ENCODE data around the gene MCUB. TPM values are rescaled to one million over a fixed set of nuclear protein-coding genes. Genes with fewer than 3 reads are reported as not detected.
"Not testable (repeated sequence)": the region's sequence is repeated elsewhere in the genome, so short reads cannot be mapped to it uniquely, and the experiment has no call there.

The MCUB gene
- total RNA-seq, 1 experiment from 2014 or later, result 18.6 TPM

- CTCF ChIA-PET, result no interaction called here
- no peak for ATAC-seq
Observed at GRCh38 chr4:109554971-109555370, 5.1 kb upstream of the MCUB start.

DNA sequence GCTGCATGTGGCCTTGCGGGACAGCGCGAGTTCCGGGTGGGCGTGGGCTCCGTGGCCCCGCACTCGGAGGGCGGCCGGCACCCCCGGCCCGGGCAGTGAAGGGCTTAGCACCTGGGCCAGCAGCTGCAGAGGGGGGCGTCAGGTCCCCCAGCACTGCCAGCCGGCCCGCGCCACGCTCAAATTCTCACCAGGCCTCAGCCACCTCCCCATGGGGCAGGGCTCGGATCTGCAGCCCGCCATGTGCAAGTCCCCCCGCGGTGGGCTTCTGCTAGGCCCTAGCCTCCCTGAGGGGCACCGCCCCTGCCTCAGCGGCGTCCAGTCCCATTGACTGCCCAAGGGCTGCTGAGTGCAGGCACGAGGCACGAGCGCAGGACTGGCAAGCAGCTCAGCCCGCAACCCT lies 2.6 kb upstream of the MCUB start:
- BruUV-seq (replicated peaks), result no TSS peak
- no peak for ATAC-seq
- intact Hi-C loops (cut with micrococcal nuclease), result no loop called here

More at GRCh38 chr4:109554971-109555370, 5.1 kb upstream of the MCUB start:
- Histone ChIP-seq H3K79me2 (ENCODE audit: insufficient read depth, low read length) (no peaks in the 10 kb centered on the region), H3K9me2 (ENCODE audit: insufficient read depth) (no peaks in the 10 kb centered on the region), H4K20me1 (ENCODE audit: insufficient read depth) (no peaks in the 10 kb centered on the region), H3K27ac (ENCODE audit: low read depth, low read length) (no peak overlapping the region), H3K27me3 (ENCODE audit: insufficient read depth, low read length) (no peaks in the 10 kb centered on the region), H3K9me3 (ENCODE audit: control insufficient read depth in 1 of 2, insufficient read depth in 1 of 2, low read depth in 1 of 2, low read length in 2 of 2) (no peaks in the 10 kb centered on the region), H2AFZ (ENCODE audit: low read depth, low read length, poor library complexity, severe bottlenecking) (no peak overlapping the region), H3K4me3 (replicated peaks in 1 of 2; ENCODE audit: low read depth in 1 of 2, low read length in 2 of 2) (no peak overlapping the region), H3K4me2 (ENCODE audit: low read length) (no peak overlapping the region), H3K36me3 (ENCODE audit: control insufficient read depth in 1 of 2, insufficient read depth in 2 of 2, low read length in 2 of 2) (no peaks in the 10 kb centered on the region), H3K4me1 (ENCODE audit: control insufficient read depth in 1 of 2, insufficient read depth in 2 of 2, low read length in 2 of 2) (peaks cover 3 to 10% of the 10 kb centered on the region in 2 experiments; a peak in 3 of 4 replicates), H3K9ac (ENCODE audit: low read length) (no peak overlapping the region)
- RAD21 ChIA-PET (ENCODE audit: low non-redundant PET in 1 of 2, low total read pairs in 2 of 2, uncharacterized antibody in 2 of 2, unreplicated experiment in 2 of 2), result no interaction called here
- no peak for DNase-seq (ENCODE audit: low read depth, low spot score)
- POLR2A ChIA-PET, result no interaction called here
- no TSS peak for BruUV-seq (replicated peaks)
- no peak for TF ChIP-seq CEBPB (IDR thresholded peaks at IDR 0.05; ENCODE audit: low read depth)
- TF ChIP-seq POLR2A (IDR thresholded peaks at IDR 0.05; ENCODE audit: borderline replicate concordance, extremely low read depth, insufficient read depth, insufficient read length), result no peak
- no peak for TF ChIP-seq ZNF274 (IDR thresholded peaks at IDR 0.05; ENCODE audit: low read depth, low read length)
- no peak for TF ChIP-seq TCF7L2 (IDR thresholded peaks at IDR 0.05; ENCODE audit: borderline replicate concordance, extremely low read depth, insufficient read depth, insufficient read length)
- no peak for TF ChIP-seq CBX3 (IDR thresholded peaks at IDR 0.05; ENCODE audit: low read depth)
- no peak for TF ChIP-seq EZH2 (IDR thresholded peaks at IDR 0.05)
- TF ChIP-seq SIN3A (IDR thresholded peaks at IDR 0.05; ENCODE audit: low read depth), result no peak
- TF ChIP-seq EGR1 (IDR thresholded peaks at IDR 0.05; ENCODE audit: low read depth), result no peak
- TF ChIP-seq FOSL1 (IDR thresholded peaks at IDR 0.05; ENCODE audit: low read depth), result no peak
- intact Hi-C loops (cut with micrococcal nuclease), result no loop called here

DNA sequence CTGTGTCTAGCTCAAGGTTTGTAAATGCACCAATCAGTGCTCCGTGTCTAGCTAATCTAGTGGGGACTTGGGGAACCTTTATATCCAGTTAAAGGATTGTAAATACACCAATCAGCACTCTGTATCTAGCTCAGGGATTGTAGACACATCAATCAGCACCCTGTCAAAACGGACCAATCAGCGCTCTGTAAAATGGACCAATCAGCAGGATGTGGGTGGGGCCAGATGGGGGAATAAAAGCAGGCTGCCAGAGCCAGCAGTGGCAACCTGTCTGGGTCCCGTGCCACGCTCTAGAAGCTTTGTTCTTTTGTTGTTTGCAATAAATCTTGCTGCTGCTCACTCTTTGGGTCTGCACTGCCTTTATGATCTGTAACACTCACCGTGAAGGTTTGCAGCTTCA lies 2.0 kb upstream of the MCUB start:
- POLR2A ChIA-PET; CTCF ChIA-PET; RAD21 ChIA-PET (ENCODE audit: low non-redundant PET in 1 of 2, low total read pairs in 2 of 2, uncharacterized antibody in 2 of 2, unreplicated experiment in 2 of 2): not testable (repeated sequence)

More for the DNA sequence above, 2.6 kb upstream of the MCUB start:
- Histone ChIP-seq H3K79me2 (ENCODE audit: insufficient read depth, low read length) (0 out of 2 replicates have a peak, but pooled peaks cover 5% of the 10 kb centered on the region), H3K27ac (ENCODE audit: low read depth, low read length) (no peak overlapping the region), H2AFZ (ENCODE audit: low read depth, low read length, poor library complexity, severe bottlenecking) (no peak overlapping the region), H3K9me2 (ENCODE audit: insufficient read depth) (no peaks in the 10 kb centered on the region), H3K4me2 (ENCODE audit: low read length) (no peak overlapping the region), H3K9me3 (ENCODE audit: control insufficient read depth in 1 of 2, insufficient read depth in 1 of 2, low read depth in 1 of 2, low read length in 2 of 2) (no peaks in the 10 kb centered on the region), H3K27me3 (ENCODE audit: insufficient read depth, low read length) (no peaks in the 10 kb centered on the region), H4K20me1 (ENCODE audit: insufficient read depth) (no peaks in the 10 kb centered on the region), H3K9ac (ENCODE audit: low read length) (no peak overlapping the region), H3K36me3 (ENCODE audit: control insufficient read depth in 1 of 2, insufficient read depth in 2 of 2, low read length in 2 of 2) (no peaks in the 10 kb centered on the region), H3K4me1 (ENCODE audit: control insufficient read depth in 1 of 2, insufficient read depth in 2 of 2, low read length in 2 of 2) (peaks cover 6 to 16% of the 10 kb centered on the region in 2 experiments; a peak in 3 of 4 replicates), H3K4me3 (replicated peaks in 1 of 2; ENCODE audit: low read depth in 1 of 2, low read length in 2 of 2) (no peak overlapping the region)
- no peak for DNase-seq (ENCODE audit: low read depth, low spot score)
- ChIA-PET CTCF (no interaction called here), RAD21 (ENCODE audit: low non-redundant PET in 1 of 2, low total read pairs in 2 of 2, uncharacterized antibody in 2 of 2, unreplicated experiment in 2 of 2) (no interaction called here), POLR2A (no interaction called here)
- TF ChIP-seq POLR2A (IDR thresholded peaks at IDR 0.05; ENCODE audit: borderline replicate concordance, extremely low read depth, insufficient read depth, insufficient read length) (no peak), ELF1 (IDR thresholded peaks at IDR 0.05; ENCODE audit: borderline replicate concordance, low read depth) (no peak)

More for the DNA sequence above, 2.0 kb upstream of the MCUB start:
- H3K36me3 ChIP-seq (ENCODE audit: control insufficient read depth in 1 of 2, insufficient read depth in 2 of 2, low read length in 2 of 2); DNase-seq (ENCODE audit: low read depth, low spot score); H3K79me2 ChIP-seq (ENCODE audit: insufficient read depth, low read length); H3K27ac ChIP-seq (ENCODE audit: low read depth, low read length); intact Hi-C loops (cut with micrococcal nuclease); BruUV-seq (replicated peaks); H3K4me3 ChIP-seq (replicated peaks in 1 of 2; ENCODE audit: low read depth in 1 of 2, low read length in 2 of 2); H3K4me2 ChIP-seq (ENCODE audit: low read length); H3K9me2 ChIP-seq (ENCODE audit: insufficient read depth); H3K9me3 ChIP-seq (ENCODE audit: control insufficient read depth in 1 of 2, insufficient read depth in 1 of 2, low read depth in 1 of 2, low read length in 2 of 2); ATAC-seq; H3K27me3 ChIP-seq (ENCODE audit: insufficient read depth, low read length); H2AFZ ChIP-seq (ENCODE audit: low read depth, low read length, poor library complexity, severe bottlenecking); H3K9ac ChIP-seq (ENCODE audit: low read length); H4K20me1 ChIP-seq (ENCODE audit: insufficient read depth): not testable (repeated sequence)
- H3K4me1 ChIP-seq (ENCODE audit: control insufficient read depth in 1 of 2, insufficient read depth in 2 of 2, low read length in 2 of 2), result peaks cover 6 to 16% of the 10 kb centered on the region in 2 experiments; a peak in 3 of 4 replicates
